CD4-positive, alpha-beta T cell treated with Interleukin-17A for 1 hour (primary cell): ENCODE data around the gene NUDT16L1.
A peak's percentile ranks its signal among the peaks of the same experiment; 100 is the strongest.

Experiments
- DNase-seq: peaks from one replicate; pipeline ENCODE4 v3.0.0-alpha.2; 2020

Gene NUDT16L1

GRCh38 chr16:4664538-4665418, 28.6 kb upstream of the NUDT16L1 start:
- peak; percentile 73 for DNase-seq

DNA sequence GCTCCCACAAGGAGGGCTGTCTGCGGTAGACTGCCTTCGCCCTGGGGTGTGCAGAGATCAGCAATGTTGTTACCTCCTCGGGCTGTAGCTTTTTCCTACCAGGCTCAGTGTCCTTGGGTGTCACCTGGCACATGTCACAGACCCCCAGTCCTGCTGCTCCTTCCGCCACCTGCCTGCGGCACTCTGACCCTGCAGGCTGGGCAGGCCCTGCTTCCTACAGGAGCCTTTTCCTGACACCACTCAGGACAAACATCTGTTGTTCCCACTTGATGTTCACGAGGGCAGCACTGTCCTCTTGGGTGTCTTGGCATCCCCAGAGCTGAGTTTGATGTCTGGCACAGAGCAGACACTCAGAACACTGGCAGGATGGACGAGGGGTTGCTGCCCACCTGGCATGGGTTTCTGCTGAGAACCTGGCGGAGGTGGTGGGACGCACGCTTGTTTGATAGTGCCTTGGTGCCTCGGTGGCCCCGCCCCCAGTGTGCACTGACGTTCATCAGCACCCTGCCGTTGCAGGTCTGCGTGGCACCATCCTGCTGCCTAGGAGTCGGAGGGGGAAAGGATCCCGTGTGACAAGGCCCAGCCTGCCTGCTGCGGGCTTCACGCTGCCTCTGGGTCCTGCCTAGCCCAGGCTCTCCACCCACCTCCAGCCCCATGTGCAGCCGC, 26.7 kb upstream of the NUDT16L1 start:
- DNase-seq = no peak

DNA sequence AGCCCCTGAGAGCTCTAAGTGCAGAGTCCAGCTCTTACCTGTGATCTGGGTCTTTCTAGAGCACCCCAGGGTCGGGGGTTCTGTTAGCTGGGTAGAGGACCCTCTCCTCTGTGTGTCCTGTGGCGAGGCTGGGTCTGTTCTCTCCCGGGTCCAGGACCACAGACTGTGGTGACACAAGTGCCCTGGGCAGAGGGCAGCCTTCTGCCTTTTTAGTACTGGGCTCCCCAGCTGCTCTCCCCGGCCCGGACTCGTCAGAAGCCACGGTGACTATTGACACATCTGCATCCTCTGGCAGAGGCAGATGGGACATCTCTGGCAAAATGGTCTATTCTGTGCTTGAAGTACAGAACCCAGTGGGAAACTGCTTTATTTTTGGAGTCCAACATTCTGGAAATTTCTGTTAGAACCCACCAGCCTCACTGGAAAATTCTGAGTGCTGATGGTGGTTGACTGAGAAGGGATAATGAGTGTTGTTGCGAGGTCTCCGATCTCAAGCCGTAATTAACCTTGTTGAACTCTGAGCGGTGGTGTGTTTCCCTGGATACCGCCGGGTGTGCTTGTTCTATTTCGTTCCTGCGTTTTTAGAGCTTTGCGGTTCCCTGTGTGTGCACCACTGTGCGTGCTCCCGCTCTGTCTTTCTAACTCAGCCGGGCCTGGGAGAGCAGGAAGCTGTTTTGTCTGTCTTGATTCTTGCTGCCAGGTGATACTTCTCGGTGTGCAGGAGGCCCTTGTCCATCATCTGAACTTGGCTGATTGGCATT, 26.0 kb upstream of the NUDT16L1 start:
- DNase-seq = no peak

DNA sequence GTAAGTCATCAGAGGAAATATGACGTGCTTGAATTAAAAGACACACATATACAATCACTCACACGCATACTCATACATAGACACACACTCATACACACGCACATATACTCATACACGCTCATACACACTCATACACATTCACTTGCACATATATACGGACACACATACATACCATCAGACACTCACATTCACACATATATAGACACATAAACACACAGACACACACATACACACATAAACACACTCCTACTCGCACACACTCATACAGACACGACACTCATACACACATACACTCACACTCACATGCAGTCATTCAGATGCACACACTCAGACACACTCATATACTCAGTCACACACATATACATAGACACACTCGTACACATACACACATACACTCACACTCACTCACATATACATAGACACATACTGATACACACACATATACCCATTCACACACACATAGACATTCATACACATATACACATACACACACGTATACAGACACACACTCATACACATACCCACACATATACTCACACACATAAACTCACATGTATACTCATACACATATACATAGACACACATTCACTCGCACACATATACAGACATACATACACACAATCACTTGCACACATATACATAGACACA, 24.9 kb upstream of the NUDT16L1 start:
- DNase-seq = no peak

GRCh38 chr16:4673387-4674046, 19.8 kb upstream of the NUDT16L1 start:
- DNase-seq = no peak

DNA sequence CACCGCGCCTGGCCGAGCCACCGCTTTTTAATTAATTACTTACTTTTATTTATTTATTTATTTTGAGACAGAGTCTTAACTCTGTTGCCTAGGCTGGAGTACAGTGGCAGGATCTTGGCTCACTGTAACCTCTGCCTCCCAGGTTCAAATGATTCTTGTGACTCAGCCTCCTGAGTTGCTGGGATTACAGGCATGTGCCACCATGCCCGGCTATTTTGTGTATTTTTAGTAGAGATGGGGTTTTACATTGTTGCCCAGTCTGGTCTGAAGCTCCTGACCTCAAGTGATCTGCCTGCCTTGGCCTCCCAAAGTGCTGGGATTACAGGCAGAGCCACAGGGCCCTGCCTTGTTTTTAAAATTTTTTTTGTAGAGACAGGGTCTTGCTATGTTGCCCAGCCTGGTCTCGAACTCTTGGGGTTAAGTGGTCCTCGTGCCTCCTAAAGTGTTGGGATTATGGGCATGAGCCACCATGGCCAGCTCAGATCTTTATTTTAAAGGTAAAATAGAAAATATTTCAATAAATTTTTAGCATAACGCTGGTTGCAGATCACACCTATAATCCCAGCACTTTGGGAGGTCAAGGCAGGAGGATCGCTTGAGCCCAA, 18.3 kb upstream of the NUDT16L1 start:
- DNase-seq = no peak

DNA sequence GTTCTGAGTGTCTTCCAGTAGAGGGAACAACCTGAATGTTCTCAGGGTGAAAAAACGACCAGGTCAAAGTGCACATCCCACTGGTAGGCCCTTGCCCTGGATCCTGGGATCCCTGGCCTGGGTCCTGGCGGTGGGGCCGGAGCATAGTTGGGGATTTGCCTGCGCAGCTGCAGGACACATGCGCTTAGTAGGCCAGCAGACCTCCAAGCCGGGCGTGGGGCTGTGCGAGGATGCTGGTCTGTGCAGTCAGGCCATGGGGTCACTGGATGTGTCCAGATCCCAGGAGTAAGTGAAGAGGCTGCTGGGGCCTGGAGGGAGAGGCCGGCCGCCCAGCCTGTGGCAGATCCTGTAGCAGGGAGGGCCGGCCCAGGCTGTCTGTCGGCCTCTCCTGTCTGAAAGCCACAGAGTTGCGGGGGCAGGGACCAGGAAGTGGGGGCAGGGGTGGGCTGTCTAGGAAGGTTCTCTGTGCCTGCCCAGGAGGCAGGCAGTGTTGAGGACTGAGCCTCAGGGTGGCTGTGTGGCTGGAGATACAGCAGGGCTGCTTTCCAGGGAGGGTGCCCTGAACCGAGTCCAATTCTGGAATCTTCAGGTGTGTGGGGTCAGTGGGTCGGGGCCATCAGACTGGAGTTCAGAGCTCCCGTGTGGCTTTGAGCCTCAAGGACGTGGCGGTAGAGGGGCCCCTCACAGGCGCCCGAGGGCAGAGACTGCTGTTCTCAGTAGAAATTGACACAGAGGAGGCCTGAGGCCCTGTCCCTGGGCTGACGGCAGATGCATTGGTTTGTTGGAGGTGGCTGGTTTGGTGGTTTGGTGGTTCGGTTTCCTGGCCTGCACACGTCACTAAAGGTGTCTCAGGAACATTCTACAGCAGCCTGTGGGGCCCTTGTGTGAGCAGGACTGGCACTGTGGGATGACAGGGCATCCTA, 17.2 kb upstream of the NUDT16L1 start:
- DNase-seq = peak; percentile 78

DNA sequence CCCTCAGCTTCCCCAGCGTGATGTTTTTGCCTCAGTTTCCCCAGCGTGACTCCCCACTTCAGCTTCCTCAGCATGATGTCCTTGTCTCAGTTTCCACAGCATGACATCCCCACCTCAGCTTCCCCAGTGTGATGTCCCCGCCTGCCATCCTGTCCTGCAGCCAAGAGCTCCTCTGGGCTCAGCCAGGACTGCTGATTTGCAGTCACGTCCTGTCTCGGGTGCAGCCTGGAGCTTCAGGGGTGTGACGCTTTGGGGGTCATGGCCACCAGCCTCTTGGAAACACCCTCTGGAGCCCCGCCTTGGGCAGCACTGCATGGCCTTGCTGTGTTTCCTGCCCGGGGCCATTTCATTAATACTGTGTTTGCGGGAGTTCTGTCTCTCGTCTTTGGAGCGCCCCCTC, 16.5 kb upstream of the NUDT16L1 start:
- no peak for DNase-seq

DNA sequence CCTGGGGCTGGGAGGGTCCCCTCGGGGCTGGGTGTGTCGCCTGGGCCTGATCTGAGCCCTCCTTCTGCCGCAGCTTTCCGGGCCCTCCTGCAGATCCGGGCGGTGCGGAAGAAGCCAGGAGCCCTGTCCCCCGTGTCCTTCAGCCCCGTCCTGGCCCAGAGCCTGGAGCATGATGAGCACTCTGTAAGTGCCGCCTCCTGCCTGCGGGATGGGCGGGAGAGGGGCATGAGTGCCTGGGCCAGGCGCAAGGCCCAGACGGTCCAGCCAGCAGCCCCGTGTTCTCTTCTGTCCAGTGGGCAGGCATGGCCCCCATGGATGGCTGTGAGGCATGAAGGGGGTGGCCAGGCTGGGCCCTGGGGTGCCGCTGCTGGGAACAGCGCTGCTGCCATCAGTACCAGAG, 16.0 kb upstream of the NUDT16L1 start:
- DNase-seq = no peak

- DNase-seq = no peak
These were observed 15.4 kb upstream of the NUDT16L1 start for GRCh38 chr16:4677994-4678393.

GRCh38 chr16:4678596-4678995, 14.8 kb upstream of the NUDT16L1 start:
- no peak for DNase-seq

GRCh38 chr16:4679156-4679849, 14.1 kb upstream of the NUDT16L1 start:
- DNase-seq = no peak

DNA sequence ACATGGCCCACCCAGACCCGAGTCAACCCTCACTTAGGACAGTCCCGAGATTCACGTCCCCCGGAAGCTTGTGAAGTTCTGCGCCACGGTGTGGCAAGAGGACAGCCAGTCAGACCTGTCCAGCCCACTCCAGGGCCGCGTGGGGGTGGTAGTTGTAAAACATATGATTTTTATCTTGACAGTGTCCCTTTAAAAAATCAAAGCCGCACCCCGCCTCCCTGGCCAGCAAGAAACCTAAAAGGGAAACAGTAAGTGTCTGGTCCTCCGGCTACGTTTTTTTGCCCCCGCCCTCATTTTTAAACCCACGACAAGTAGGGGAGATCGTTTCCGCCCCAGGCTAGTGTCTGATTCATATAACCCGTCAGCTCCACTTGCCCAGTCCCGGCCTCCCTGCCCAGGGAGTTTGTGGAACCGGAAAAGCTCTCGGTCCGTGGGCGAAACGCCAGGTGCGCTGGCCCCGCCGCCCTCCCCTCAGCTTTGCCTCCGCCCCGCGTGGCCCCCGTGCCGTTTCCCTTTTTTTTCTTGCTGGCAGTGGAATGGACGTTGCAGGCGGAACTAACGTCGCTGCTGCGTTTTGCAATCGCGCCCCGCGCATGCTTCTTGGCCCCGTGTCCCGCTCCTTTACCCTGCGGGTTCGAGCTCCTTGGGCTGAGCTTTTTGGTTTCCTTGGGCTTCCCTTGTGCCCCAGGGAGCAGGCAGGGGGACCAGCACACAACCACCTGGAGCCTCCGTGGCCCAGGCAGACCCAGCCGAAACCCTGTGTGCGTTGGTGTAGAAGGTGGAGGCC, 13.3 kb upstream of the NUDT16L1 start:
- peak; percentile 25 for DNase-seq

GRCh38 chr16:4680673-4681470, 12.5 kb upstream of the NUDT16L1 start:
- DNase-seq = no peak

DNA sequence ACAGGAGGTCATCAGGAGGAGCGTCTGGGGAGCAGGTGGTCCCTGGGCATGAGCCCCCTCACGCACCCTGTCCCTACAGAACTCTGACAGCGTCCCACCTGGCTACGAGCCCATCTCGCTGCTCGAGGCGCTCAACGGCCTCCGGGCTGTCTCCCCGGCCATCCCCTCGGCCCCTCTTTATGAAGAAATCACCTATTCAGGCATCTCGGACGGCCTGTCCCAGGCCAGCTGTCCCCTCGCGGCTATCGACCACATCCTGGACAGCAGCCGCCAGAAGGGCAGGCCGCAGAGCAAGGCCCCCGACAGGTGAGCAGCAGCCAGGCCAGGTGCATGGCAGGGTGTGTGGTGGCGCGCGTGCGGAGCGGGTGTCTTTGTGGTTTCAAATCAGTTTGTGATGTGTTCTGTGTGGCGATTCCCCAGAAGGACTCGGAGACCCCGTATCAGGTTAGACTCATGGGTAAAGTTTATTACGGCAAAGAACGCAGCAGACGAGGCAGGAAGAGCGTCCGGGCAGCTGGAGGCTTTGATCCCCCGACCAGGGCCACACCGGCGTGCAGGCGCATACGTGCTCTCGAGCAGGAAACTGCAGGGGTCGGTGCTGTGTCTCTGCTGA, 11.8 kb upstream of the NUDT16L1 start:
- DNase-seq = no peak

- DNase-seq = no peak
These were observed 11.2 kb upstream of the NUDT16L1 start for GRCh38 chr16:4682084-4682591.

GRCh38 chr16:4682616-4683254, 10.6 kb upstream of the NUDT16L1 start:
- peak; percentile 37 for DNase-seq
